HCT116 (cell line): ENCODE data around the gene UBE3B. TPM values are rescaled to one million over a fixed set of nuclear protein-coding genes. Genes with fewer than 3 reads are reported as not detected.
"Not testable (repeated sequence)": the region's sequence is repeated elsewhere in the genome, so short reads cannot be mapped to it uniquely, and the experiment has no call there.

Experiments
- ATAC-seq: fragments of 200-7000 bp; cut with Tn5 transposase; 2 replicates; pipeline ENCODE4 v1.9.1; 2020; ENCODE audit warnings: mild to moderate bottlenecking, moderate library complexity
- BruUV-seq: library from RNA; stranded (reverse); fragments of 400-500 nt; replicated peaks from 2 replicates; lab custom pipeline; 2021; lab: Mats Ljungman, UMichigan
- CTCF ChIA-PET: fragments of 300-600 bp; sonication (Branson Sonifier 250); formaldehyde crosslinking; loops from one replicate; lab custom pipeline; 2021; ENCODE audit warnings: antibody characterized with exemption; lab: Charles Lee
- POLR2A ChIA-PET: fragments of 300-600, 350-600 bp; sonication (Branson Sonifier 250); formaldehyde crosslinking; loops from one replicate; lab custom pipeline; 2021; ENCODE audit warnings: antibody characterized with exemption; lab: Charles Lee
- RAD21 ChIA-PET, 2 experiments: fragments of 300-600 bp; sonication (Branson Sonifier 250); formaldehyde crosslinking; loops; one replicate each; lab custom pipeline; 2023; ENCODE audit warnings: low total read pairs in 2 of 2; ENCODE audit not compliant: uncharacterized antibody in 2 of 2, unreplicated experiment in 2 of 2, low non-redundant PET in 1 of 2; lab: Charles Lee
- DNase-seq: peaks from one replicate; pipeline ENCODE4 v3.0.0-alpha.2; 2010; ENCODE audit warnings: low read depth, low spot score
- H2AFZ ChIP-seq: fragments of 200-600 bp; shearing (Covaris generic), sonication (generic); 2 replicates; pipeline ENCODE4 v1.6.1; 2017; ENCODE audit warnings: low read depth, mixed run types, mixed read lengths, antibody characterized with exemption, low read length; ENCODE audit not compliant: poor library complexity, severe bottlenecking
- H3K27ac ChIP-seq: 2 replicates; pipeline ENCODE4 v1.5.1; 2012; ENCODE audit warnings: low read depth, low read length
- H3K27me3 ChIP-seq: fragments of 200-600 bp; sonication (generic); 2 replicates; pipeline ENCODE4 v1.6.1; 2016; ENCODE audit warnings: mixed run types, low read length, mixed read lengths; ENCODE audit not compliant: insufficient read depth
- H3K36me3 ChIP-seq, 2 experiments: fragments of 200-500 bp in 1 of 2; fragments of 200-600 bp in 1 of 2; sonication (Bioruptor generic) in 1 of 2; sonication (generic) in 1 of 2; 2 replicates each; pipeline versions ENCODE4 v1.5.1 to v1.6.1; 2014 to 2016; ENCODE audit warnings: low read length in 2 of 2, inconsistent platforms in 1 of 2, mixed read lengths in 1 of 2, mixed run types in 1 of 2; ENCODE audit not compliant: insufficient read depth in 2 of 2, control insufficient read depth in 1 of 2
- H3K4me1 ChIP-seq, 2 experiments: fragments of 200-600 bp in 1 of 2; sonication (generic) in 1 of 2; 2 replicates each; pipeline versions ENCODE4 v1.5.1 to v1.6.1; 2012 to 2017; ENCODE audit warnings: low read length in 2 of 2, inconsistent platforms in 1 of 2, mild to moderate bottlenecking in 1 of 2, mixed read lengths in 1 of 2, mixed run types in 1 of 2, moderate library complexity in 1 of 2; ENCODE audit not compliant: insufficient read depth in 2 of 2, control insufficient read depth in 1 of 2
- H3K4me2 ChIP-seq: fragments of 200-600 bp; sonication (generic); 2 replicates; pipeline ENCODE4 v1.6.1; 2017; ENCODE audit warnings: mixed run types, low read length, mixed read lengths
- H3K4me3 ChIP-seq, 2 experiments: fragments of 200-600 bp in 1 of 2; sonication (generic) in 1 of 2; replicated peaks in 1 of 2; 2 replicates each; pipeline ENCODE4 v1.5.1; 2011 to 2016; ENCODE audit warnings: low read length in 2 of 2, control low read depth in 1 of 2, low read depth in 1 of 2, mild to moderate bottlenecking in 1 of 2, mixed read lengths in 1 of 2, mixed run types in 1 of 2
- H3K79me2 ChIP-seq: fragments of 200-600 bp; sonication (generic); 2 replicates; pipeline ENCODE4 v1.6.1; 2017; ENCODE audit warnings: mild to moderate bottlenecking, mixed run types, low read length, moderate library complexity, mixed read lengths; ENCODE audit not compliant: insufficient read depth
- H3K9ac ChIP-seq: fragments of 200-600 bp; sonication (generic); 2 replicates; pipeline ENCODE4 v1.6.1; 2016; ENCODE audit warnings: low read length, mixed read lengths
- H3K9me2 ChIP-seq: fragments of 200-600 bp; sonication (generic), shearing (Covaris generic); 2 replicates; pipeline ENCODE4 v1.6.1; 2017; ENCODE audit warnings: mixed run types, mild to moderate bottlenecking, moderate library complexity; ENCODE audit not compliant: insufficient read depth
- H3K9me3 ChIP-seq, 2 experiments: fragments of 200-500 bp in 1 of 2; fragments of 200-600 bp in 1 of 2; sonication (Bioruptor generic) in 1 of 2; sonication (generic) in 1 of 2; 2 replicates each; pipeline ENCODE4 v1.6.1; 2014 to 2017; ENCODE audit warnings: low read length in 2 of 2, mixed read lengths in 2 of 2, inconsistent platforms in 1 of 2, low read depth in 1 of 2, mild to moderate bottlenecking in 1 of 2, mixed run types in 1 of 2, moderate library complexity in 1 of 2; ENCODE audit not compliant: control insufficient read depth in 1 of 2, insufficient read depth in 1 of 2
- H4K20me1 ChIP-seq: fragments of 200-600 bp; sonication (generic), shearing (Covaris generic); 2 replicates; pipeline ENCODE4 v1.6.1; 2017; ENCODE audit warnings: mixed run types, mild to moderate bottlenecking, moderate library complexity; ENCODE audit not compliant: insufficient read depth
- EZH2 ChIP-seq: fragments of 200-600 bp; sonication (generic); IDR thresholded peaks from 2 replicates; pipeline ENCODE4 v1.6.1; 2017; ENCODE audit warnings: antibody characterized with exemption, mixed run types
- MAX ChIP-seq: IDR thresholded peaks from 2 replicates; pipeline ENCODE4 v1.6.1; 2012
- POLR2A ChIP-seq: IDR thresholded peaks from 2 replicates; pipeline ENCODE4 v1.7.0; 2011; ENCODE audit warnings: borderline replicate concordance; ENCODE audit not compliant: insufficient read depth, insufficient read length; ENCODE audit errors: extremely low read depth
- RAD21 ChIP-seq: IDR thresholded peaks from 2 replicates; pipeline ENCODE4 v1.6.1; 2012; ENCODE audit warnings: low read depth, mild to moderate bottlenecking
- SIN3A ChIP-seq: IDR thresholded peaks from 2 replicates; pipeline ENCODE4 v1.6.1; 2012; ENCODE audit warnings: low read depth
- ZBTB33 ChIP-seq: IDR thresholded peaks from 2 replicates; pipeline ENCODE4 v1.6.1; 2011; ENCODE audit warnings: mild to moderate bottlenecking, low read length, moderate library complexity; ENCODE audit not compliant: insufficient replicate concordance; ENCODE audit errors: extremely low read depth
- intact Hi-C: fragments of 100-400 bp; cut with micrococcal nuclease; formaldehyde crosslinking; loops from 2 replicates; pipeline ENCODE4 v1.10.0; 2022
- total RNA-seq: library from RNA; stranded (reverse); gene quantifications from one replicate; pipeline ENCODE4 v1.2.1, GENCODE V29; 2021; ENCODE audit not compliant: unreplicated experiment

Gene UBE3B
- total RNA-seq, 1 experiment from 2014 or later: 28.9 TPM

- Histone ChIP-seq H2AFZ (no peak overlapping the region), H3K9me3 (no peaks in the 10 kb centered on the region), H3K27ac (no peak overlapping the region), H3K4me1 (peaks cover 6 to 9% of the 10 kb centered on the region in 2 experiments; a peak in 2 of 4 replicates), H4K20me1 (0 out of 2 replicates have a peak, but pooled peaks cover 4% of the 10 kb centered on the region), H3K9me2 (no peaks in the 10 kb centered on the region), H3K79me2 (peaks cover 85% of the 10 kb centered on the region), H3K4me3 (no peak overlapping the region), H3K9ac (no peak overlapping the region), H3K36me3 (peaks cover 5 to 15% of the 10 kb centered on the region in 2 experiments; a peak in 3 of 4 replicates), H3K27me3 (no peaks in the 10 kb centered on the region), H3K4me2 (no peak overlapping the region)
- intact Hi-C loops: no loop called here
- ATAC-seq: no peak
- DNase-seq: no peak
- POLR2A ChIA-PET: no interaction called here
- TF ChIP-seq RAD21 (no peak), ZBTB33 (no peak), MAX (no peak), SIN3A (no peak), EZH2 (no peak), POLR2A (no peak)
- RAD21 ChIA-PET: no interaction called here
- CTCF ChIA-PET: interaction anchor here (1.9 kb wide), 1 partner anchor 40 kb away, joined by 4 read pairs; no protein-coding TSS in a partner anchor
- BruUV-seq: no TSS peak
Measured at GRCh38 chr12:109473006-109473405, 4.4 kb upstream of the UBE3B start.

DNA sequence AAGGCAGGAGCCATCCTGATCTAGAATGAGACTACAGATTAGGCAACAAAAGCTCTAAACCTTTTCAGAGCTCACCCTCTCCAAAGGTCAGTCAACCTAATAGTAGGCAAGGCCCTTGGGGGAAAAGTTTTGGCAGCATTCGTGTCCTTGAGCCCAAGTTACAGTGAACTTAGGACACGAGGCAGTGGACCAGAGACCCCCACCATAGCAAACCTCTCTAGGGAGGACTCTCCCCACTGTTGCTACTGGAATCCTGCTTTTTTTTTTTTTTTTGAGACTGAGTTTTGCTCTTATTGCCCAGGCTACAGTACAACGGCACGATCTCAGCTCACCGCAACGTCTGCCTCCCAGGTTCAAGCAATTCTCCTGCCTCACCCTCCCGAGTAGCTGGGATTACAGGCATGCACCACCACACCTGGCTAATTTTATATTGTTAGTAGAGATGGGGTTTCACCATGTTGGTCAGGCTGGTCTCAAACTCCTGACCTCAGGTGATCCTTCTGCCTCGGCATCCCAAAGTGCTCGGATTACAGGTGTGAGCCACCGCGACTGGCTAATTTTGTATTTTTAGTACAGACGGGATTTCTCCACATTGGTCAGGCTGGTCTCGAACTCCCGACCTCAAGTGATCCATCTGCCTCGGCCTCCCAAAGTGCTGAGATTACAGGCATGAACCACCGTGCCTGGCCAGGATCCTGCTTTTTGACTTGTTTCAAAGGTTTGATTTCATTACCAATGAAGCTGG lies 3.7 kb upstream of the UBE3B start:
- POLR2A ChIA-PET: not testable (repeated sequence)

More for the DNA sequence above, 3.7 kb upstream of the UBE3B start:
- Histone ChIP-seq H3K4me1 (peaks cover 8 to 15% of the 10 kb centered on the region in 2 experiments), H3K36me3 (peaks cover 5 to 11% of the 10 kb centered on the region in 2 experiments; a peak in 3 of 4 replicates), H3K79me2 (peaks cover 92% of the 10 kb centered on the region)
- H3K9ac ChIP-seq, H3K27ac ChIP-seq, RAD21 ChIA-PET, H3K4me3 ChIP-seq, H3K9me2 ChIP-seq, intact Hi-C loops, H3K9me3 ChIP-seq, H4K20me1 ChIP-seq, DNase-seq, BruUV-seq, ATAC-seq, H3K27me3 ChIP-seq, H3K4me2 ChIP-seq, H2AFZ ChIP-seq: not testable (repeated sequence)
- CTCF ChIA-PET: interaction anchor here (1.9 kb wide), 1 partner anchor 41 kb away, joined by 4 read pairs; no protein-coding TSS in a partner anchor
